GM10847 (cell line): Measurements from ENCODE around the gene NAT9.

ENCODE experiments used
- POLR2A ChIP-seq: IDR thresholded peaks from 2 replicates; pipeline ENCODE4 v1.6.1; 2011; ENCODE audit not compliant: insufficient read length; ENCODE audit errors: extremely low read depth

Gene NAT9

GRCh38 chr17:74766413-74766812 lies 9.7 kb downstream of the NAT9 start:
- TF ChIP-seq POLR2A = no peak

- no peak for TF ChIP-seq POLR2A
These were observed 11.3 kb downstream of the NAT9 start for GRCh38 chr17:74764751-74765286.

GRCh38 chr17:74763565-74764387 lies 12.4 kb downstream of the NAT9 start:
- TF ChIP-seq POLR2A = no peak

GRCh38 chr17:74761931-74762330 lies 14.2 kb downstream of the NAT9 start:
- no peak for TF ChIP-seq POLR2A

- TF ChIP-seq POLR2A = no peak
These were observed 14.7 kb downstream of the NAT9 start for GRCh38 chr17:74761419-74761818.

GRCh38 chr17:74760404-74761105 lies 15.6 kb downstream of the NAT9 start:
- no peak for TF ChIP-seq POLR2A

- no peak for TF ChIP-seq POLR2A
These were observed 16.2 kb downstream of the NAT9 start for GRCh38 chr17:74759941-74760340.

GRCh38 chr17:74759243-74759801 lies 16.8 kb downstream of the NAT9 start:
- no peak for TF ChIP-seq POLR2A

GRCh38 chr17:74758848-74759168 lies 17.3 kb downstream of the NAT9 start:
- no peak for TF ChIP-seq POLR2A

GRCh38 chr17:74757931-74758847 lies 18.0 kb downstream of the NAT9 start:
- no peak for TF ChIP-seq POLR2A

GRCh38 chr17:74757502-74757901 lies 18.6 kb downstream of the NAT9 start:
- no peak for TF ChIP-seq POLR2A

- TF ChIP-seq POLR2A = no peak
These were observed 19.3 kb downstream of the NAT9 start for GRCh38 chr17:74756891-74757290.

- TF ChIP-seq POLR2A = no peak
These were observed 20.6 kb downstream of the NAT9 start for GRCh38 chr17:74755533-74755932.

- TF ChIP-seq POLR2A = no peak
These were observed 21.3 kb downstream of the NAT9 start for GRCh38 chr17:74754832-74755231.

- no peak for TF ChIP-seq POLR2A
These were observed 23.2 kb downstream of the NAT9 start for GRCh38 chr17:74752822-74753401.

- no peak for TF ChIP-seq POLR2A
These were observed 23.7 kb downstream of the NAT9 start for GRCh38 chr17:74752415-74752814.
